NCI-H146 (cell line): Measurements from ENCODE around the gene MAT1A.
A peak's percentile ranks its signal among the peaks of the same experiment; 100 is the strongest.
"Not testable (repeated sequence)": the region's sequence is repeated elsewhere in the genome, so short reads cannot be mapped to it uniquely, and the experiment has no call there.

Source experiments
- DNase-seq: peaks from one replicate; lab custom pipeline; 2025; lab: John Stamatoyannopoulos, UW

MAT1A gene

DNA sequence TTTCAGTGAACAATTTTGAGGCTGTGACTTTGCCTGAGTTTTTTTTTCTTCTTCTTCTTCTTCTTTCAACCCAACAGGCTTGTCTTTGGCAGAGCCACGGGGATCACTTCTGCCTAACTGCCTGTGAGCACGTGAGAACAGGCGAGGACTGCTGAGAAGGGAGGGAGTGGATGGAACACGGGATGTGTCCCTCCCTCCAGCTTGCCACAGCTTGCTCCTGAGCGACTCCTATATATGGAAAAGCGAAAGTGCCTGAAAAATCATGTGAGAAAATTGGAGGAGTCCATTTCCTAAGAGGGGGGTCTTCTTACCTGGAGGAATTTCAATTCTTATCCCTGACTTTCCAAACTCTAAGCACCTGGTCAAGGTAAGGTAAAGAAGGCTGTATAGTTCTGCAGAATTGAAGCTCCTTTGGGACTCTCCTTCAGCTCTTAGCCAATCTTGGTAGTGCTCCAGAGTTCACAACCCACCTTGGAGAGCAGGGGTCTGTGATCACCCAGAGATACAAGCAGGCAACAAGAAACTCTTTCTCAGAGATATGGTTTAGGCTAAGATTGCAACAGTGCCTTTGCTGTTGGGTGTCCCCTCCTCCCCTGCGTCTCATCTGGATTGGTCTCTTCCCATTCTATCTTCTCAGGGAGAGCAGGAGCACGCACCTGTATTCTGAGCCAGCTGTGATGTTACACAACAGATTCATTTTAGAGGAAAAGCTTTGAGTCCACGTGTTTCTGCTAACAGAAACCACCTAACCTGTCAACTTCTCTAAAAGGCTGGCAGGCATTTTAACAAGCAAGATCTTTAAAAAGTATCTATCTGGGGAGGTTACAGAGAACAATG is at the start of gene MAT1A:
MAT1A (minus strand) TSS at position 208 of the 837 bp plus-strand sequence. CDS start 235 bp downstream, outside the sequence.
- peak; percentile 57 for DNase-seq

DNA sequence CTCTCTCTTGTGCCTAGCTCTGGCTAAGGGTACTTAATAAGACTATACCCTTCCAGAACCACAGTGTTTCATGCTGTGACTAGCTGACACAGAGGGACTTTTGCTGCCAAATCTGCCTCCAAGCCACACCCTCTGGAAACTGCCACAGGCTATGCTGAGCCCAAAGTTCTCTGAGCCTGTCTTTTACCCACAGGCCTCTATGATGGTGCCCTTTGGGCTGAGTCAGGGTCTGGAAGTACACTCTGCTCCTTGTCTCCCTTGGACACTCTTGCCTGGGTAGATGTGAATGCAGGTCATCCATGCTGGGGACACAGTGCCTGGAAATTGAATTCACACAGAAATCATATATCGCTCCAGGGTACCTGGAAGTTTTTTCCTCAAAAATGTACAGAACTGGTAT is 44.5 kb upstream of the MAT1A start:
- DNase-seq: no peak

DNA sequence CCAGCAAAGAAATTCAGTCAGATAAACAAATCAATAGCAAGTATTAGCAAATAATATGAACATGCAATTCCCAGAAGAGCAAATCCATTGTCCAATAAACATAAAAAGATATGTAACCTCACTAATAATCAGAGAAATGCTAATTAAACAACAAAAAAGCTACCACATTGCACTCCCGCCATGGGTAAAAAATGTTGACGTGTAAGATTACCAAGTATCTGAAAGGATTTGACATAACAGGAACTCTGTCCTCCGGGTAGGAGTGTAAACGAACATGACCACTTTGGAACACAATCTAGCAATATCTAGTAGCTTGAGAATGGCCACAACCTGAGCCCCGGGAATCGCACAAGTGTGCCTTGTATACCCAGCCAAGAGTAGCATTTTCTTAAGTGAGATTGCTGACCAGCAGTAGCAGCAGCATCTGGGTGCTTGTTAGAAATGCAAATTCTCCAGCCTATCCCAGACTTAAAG is 35.5 kb upstream of the MAT1A start:
- DNase-seq: no peak

DNA sequence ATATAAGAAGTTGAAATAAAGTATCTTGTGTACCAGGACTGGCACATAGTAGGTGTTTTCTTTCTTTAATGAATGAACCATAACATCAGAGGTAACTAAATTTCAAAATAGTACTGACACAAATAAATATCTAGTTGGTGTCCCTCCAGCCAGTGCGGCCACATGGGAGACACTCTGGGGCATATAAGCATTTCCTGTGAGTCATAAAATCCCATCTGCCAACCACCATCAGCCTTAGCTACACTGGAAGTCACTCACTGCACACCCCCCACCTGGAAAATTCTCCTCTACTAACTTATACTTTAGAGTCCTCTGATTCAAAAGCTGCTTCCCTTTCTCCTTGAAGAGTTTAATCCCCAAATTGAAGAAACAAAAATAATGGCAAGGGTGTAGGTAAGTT is 34.6 kb upstream of the MAT1A start:
- no peak for DNase-seq

DNA sequence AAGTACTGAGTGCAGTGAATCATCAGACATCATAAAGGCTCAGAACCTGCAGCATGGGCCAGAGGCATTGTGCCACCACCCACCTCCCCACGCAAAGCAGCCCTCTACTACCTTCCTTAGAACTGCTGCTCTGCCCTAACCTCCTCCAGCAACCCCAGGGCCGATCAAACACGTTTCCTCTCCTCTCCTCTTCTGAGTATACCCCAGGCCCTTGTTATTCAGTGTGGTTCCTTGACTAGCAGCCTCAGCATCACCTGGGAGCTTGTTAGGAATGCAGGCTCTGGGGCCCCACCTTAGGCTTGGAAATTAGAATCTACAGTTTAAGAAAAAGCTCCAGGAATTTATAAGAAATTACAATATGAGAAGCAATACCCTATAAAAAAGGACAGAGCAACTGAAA is 33.9 kb upstream of the MAT1A start:
- no peak for DNase-seq

DNA sequence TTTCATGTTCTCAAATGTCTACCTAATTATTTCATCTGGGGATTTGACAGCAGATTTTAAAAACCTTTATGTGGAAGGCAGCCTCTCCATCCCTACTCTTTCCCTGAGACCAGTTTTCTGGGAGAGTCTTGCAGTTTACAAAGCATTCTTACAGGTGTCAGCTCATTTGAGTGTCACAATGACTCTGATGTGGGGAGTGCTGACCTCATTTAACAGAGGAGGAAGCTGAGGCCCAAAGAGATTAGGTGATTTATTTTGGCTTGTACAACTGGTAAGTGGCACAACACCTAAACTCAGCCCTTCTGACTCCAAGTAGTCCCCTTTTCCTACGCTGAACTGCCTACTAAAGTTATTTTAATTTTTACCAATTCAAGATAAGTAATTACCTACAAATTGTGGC is 33.3 kb upstream of the MAT1A start:
- DNase-seq: no peak

DNA sequence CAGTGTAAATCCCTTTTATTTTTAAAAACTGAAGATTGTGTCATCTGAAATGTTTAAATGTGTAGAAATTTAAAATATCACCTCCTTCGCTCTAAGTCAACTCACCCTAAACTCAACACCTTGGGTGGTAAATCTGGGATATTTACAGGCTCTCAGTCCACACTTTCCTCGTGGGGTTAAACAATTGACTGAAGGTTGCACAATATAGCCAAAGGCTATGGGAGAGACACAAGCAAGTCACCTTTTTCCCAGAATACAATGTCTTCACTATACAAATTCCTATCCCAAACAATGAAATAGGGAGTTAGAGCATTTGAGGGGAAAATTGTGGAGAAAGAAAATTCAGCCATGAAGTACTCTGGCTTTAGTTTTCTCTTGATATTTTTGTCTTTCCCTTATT is 32.7 kb upstream of the MAT1A start:
- no peak for DNase-seq

DNA sequence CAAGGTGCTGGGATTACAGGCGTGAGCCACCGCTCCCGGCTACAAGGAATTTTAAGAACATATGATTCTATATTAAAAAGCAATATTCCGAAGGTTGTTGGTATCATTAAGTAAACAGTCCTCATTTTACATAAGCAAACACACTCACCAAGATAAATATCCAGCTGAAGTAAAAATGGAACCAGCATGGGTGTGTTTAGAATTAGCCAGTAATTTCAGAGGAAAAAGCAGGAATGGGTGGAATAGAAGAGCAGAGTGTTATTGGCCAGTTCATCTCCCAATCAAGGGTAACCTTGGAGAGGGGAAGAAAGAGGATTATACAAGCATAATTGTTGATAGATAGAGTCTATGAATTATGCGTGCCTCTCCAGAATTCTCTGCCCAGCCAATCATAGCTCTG is 31.7 kb upstream of the MAT1A start:
- no peak for DNase-seq

DNA sequence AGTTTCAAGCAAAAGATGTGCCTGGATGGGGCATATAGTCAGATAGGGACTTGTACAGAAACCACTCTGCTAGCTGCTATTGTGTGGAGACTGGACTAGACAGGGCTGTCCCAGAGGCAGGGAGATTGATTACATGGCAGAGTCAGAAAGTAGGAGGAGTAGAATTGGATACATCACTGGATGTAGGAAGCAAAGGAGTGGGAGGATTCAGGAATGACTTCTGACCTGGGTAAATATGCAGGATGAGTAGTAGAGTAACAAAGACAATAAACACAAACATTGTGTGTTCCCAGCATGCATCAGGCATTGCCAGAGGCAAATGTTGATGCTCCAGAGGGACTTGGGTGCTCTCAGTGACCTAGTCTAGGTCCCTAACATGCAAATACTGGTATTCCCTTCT is 30.9 kb upstream of the MAT1A start:
- DNase-seq: no peak

DNA sequence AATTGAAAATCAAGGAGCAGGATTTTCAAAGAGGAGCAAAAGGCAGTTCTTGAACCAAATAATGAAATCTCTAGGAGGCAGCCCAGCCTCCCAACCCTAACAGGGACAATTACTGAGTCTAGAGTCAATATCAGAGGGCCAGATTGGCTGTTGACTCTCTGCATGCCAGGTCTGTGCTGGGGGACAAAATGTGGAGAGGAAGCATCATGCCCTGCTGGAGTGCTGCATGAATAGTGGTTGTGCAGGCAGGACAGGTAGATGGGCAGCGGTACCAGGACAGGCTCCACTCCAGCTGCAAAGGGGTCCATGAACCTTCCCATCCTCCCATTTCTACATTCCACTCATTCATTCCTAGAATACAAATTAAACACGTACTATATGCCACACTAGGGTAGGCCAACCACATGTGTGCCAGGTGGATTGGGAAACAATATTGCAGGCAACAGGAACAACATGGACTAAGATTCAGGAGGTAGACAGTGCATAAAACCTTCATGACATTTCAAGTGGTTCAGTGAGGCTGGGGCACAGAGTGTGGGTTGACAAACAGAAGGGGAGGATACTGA is 30.4 kb upstream of the MAT1A start:
- no peak for DNase-seq

DNA sequence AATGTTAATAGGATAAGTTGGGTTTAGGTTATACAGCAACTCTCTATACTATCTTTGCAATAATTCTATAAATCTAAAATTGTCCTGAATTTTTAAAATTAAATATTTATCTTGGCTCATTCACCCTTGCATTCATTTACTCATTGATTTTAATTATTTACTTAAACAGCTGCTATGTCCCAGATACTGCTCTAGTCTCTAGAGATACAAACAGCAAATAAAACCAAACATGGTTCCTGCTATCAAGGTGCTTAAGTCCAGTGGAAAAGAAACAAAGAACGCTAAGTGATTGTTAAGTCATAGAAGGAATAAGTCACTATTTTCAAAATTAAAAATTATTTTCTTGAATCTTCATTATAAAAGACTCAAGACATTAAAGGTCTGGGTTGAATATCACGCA is 29.9 kb upstream of the MAT1A start:
- no peak for DNase-seq

DNA sequence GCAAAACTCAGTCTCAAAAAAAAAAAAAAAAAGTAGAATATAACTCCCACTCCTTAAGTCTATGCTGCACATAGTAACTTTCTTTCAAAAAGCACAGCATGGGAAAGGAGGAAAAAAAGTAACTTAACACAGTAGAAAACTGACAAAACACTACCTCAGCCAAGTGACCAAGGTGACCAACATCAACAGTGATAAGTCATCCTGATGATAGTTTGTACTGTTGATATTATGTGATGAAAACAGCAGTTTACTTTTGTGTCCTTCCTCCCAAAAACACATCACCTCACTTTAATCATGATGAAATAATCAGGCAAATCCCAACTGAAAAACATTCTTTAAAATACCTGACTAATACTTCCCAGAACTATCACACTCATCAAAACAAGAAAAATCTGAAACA is 29.3 kb upstream of the MAT1A start:
- DNase-seq: no peak

DNA sequence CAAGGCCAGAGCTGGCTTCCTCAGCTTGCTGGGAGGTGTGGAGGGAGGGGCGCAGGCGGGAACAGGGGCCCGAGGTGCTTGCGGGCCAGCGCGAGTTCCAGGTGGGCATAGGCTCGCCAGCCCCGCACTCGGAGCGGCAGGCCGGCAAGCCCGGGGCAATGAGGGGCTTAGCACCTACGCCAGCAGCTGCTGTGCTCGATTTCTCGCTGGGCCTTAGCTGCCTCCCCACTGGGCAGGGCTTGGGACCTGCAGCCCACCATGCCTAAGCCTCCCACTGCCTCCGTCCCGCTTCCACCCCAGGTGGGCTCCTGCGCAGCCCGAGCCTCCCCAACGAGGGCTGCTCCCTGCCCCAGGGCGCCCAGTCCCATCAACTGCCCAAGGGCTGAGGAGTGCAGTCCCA is 25.9 kb upstream of the MAT1A start:
- DNase-seq: no peak

DNA sequence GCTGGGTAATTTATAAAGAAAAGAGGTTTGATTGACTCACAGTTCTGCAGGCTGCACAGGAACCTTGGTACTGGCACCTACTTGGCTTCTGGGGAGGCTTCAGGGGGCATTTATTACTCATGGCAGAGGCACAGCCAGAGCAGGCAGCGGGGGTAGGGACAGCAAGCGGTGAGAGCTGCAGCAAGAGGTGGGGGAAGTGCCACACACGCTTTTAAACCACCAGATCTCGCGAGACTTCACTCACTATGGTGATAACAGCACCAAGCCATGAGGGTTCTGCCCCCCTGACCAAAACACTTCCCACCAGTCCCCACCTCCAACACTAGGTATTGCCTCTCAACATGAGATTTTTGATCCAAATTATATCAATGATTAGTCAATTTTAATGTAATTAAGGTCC is 24.1 kb upstream of the MAT1A start:
- DNase-seq: no peak

DNA sequence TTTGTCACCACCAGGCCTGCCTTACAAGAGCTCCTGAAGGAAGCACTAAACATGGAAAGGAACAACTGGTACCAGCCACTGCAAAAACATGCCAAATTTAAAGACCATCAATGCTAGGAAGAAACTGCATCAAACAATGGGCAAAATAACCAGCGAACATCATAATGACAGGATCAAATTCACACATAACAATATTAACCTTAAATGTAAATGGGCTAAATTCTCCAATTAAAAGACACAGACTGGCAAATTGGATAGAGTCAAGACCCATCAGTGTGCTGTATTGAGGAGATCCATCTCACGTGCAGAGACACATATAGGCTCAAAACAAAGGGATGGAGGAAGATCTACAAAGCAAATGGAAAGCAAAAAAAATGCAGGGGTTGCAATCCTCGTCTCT is 16.5 kb upstream of the MAT1A start:
- not testable (repeated sequence) for DNase-seq

DNA sequence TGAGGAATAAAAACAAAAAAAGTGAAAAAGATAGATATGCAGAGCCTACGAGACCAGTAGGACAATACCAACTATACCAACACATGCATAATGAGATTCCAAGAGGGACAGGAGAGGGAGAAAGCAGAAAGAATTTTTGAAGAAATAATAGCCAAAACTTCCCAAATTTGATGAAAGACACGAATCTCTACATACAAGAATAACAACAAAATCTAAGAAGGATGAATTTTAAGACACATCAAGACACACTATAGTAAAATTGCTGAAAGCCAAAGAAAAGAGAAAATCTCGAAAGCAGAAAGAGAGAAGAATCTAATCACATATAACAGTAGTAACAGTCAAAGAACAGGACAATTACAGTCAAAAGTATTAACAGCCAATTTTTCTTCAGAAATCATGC is 7.5 kb upstream of the MAT1A start:
- no peak for DNase-seq

DNA sequence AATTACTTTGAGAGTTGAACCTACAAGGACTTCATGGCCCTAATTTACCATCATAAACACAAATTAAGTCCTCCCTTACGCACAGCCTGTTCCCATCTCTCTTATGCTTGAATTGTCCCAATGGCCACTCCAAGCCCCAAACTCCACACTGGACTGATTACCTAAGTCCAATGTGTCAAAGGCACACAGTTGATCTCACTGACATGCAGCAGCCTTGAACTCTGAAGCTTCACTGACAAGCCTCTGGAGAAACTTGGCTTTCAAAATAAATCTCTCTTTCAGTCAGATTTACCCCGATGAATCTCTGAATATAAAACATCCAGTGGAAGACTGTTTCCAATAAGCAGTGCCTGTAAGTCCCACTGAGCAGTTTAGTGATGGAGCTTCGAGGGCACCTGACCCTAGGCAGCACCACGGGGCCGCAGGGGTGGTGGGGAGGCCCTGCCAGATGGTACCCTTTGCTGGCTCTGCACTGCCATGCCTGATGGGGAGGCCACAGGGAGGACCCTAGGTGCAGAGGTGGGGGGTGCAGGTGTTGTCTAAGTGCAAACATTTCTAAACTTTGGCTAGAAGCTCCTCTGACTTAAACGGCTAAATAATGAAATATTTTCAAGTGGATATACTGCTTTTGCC is 3.3 kb upstream of the MAT1A start:
- no peak for DNase-seq

DNA sequence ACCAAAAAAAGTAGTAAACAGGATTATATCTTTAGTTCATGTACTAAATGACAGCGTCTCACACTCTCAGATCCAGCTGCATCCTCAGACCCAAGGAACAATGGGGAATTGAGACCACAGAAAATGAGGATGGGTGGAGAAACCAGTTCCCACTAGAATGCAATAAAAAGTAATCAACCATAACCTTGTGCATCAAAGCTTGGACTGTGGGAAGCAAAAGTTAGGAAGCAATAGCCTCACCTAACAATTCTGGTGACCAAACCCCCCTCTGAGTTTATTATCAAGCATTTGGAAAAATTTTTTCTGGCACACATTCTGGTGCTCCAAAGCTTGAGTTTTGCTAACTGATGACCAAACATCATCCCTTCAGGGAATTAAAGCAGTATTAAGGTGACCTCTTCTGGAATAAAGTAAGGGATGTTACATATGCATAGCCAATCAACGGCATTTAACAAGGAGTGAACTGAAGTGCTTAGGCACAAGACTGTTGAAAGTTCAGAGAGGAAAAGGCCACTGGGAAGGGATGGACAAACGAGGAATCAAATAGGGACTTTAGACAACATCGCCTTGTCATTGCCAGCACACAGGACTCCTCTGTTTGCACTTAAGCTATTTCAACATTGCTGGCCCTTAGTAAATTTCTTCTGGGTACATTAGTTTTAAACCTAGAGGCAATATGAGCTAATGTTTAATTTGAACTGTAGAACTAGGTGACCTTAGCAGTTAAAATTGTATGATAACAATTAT is 1.2 kb upstream of the MAT1A start:
- no peak for DNase-seq

DNA sequence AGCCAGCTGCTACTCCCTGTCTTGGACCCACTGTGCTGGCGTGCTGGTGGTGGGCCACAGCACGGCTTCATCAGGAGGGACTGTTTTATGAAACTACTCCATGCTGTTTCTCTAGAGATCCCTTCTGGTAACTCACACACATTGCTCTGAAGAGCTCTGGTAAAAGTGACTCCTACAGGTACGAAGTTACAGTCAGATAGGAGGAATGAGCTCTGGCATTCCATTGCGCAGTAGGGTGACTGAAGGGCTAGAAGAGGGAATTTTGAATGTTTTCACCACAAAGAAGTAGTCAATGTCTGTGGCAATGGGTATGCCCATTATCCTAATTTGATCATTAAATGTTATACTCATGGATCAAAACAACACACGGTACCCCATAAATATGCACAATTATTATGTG is 609 bp downstream of the MAT1A start:
- no peak for DNase-seq

DNA sequence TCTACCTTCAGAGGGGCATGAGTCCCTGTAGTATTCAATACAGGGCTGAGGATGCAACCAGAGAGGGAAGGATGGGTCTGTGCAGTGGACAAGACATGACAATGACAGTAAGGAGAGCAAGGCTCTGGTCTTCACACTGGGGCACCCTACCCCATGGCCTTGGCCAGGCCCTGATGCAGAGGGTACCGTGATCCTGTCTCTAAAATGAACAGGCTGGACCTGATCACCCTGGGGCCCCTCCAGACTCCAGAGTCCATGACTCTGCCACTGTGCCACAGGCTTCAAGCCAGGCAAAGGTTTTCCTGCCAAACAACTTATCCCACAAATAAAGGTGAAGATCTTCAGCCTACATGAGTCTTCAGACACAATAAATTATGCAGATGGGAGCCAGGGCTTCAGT is 4.9 kb downstream of the MAT1A start:
- DNase-seq: no peak

DNA sequence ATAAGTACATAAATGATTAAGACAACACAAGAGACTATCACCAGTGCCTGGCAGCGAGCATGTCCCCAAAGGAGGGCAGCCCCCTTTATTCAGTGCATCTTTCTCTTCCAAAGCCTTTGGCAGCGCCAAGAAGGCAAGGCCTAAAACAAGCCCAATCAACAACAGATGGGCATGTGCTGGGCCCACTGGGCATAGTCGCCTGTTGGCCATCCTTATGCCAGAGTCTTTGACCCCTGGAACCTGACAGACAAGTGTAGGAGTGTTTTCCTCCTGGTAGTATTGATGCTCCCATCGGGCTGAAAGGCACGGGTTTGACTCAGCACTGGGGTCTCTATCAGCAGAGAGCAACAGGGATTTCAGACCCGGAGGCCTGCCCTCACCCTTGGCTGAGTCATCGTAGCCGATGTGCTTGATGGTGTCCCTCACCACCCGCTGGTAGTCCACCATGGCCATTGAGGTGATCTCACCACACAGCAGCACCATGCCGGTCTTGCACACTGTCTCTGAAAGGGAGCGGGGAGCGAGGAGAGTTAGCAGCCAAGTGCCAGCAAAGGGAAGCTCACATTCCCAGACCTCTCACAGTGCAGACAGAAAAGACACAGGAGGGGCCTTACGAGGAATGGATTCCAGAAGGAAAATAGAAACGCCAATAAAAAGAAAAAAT is 5.8 kb downstream of the MAT1A start:
- DNase-seq: no peak

DNA sequence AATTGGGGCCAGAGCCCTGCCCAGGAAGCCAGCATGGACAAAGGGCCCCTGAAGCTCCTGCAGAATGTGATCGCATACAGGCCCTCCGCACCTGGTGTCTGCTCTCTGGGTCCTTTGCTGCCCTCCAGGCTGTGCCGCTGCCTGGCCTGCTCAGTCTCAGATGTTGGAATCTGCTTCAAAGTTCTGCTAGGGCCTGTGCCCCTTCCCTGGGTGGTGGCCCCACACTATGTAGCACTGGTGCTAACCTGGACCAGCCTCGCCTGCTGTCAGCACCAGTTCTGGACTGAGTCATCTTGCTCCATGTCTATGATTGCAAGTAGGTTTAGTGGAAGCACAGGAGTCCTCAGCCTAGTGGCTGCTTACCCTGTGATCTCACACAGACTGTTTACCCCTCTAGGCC is 6.3 kb downstream of the MAT1A start:
- no peak for DNase-seq
